OCI-LY1 (cell line): ENCODE measurements around the gene ANO2.

Experiments used
- H2AFZ ChIP-seq: fragments of 200-600 bp; sonication (generic), shearing (Covaris generic); 2 replicates; pipeline ENCODE4 v1.6.0; 2014; ENCODE audit warnings: antibody characterized with exemption, mild to moderate bottlenecking, low read length
- H3F3A ChIP-seq: fragments of 200-600 bp; sonication (generic), shearing (Covaris generic); 2 replicates; pipeline ENCODE4 v1.6.0; 2014; ENCODE audit warnings: mild to moderate bottlenecking, antibody characterized with exemption, low read length, moderate library complexity; ENCODE audit not compliant: insufficient read depth
- H3K27ac ChIP-seq: fragments of 200-600 bp; sonication (generic); 2 replicates; pipeline ENCODE4 v1.5.1; 2014; ENCODE audit warnings: low read length, mixed run types, mild to moderate bottlenecking, low read depth; ENCODE audit not compliant: poor library complexity, severe bottlenecking
- H3K27me3 ChIP-seq: fragments of 200-600 bp; sonication (generic); 2 replicates; pipeline ENCODE4 v1.6.0; 2014; ENCODE audit warnings: antibody characterized with exemption, mild to moderate bottlenecking, low read length, moderate library complexity; ENCODE audit not compliant: insufficient read depth
- H3K36me3 ChIP-seq: fragments of 200-600 bp; sonication (generic); 2 replicates; pipeline ENCODE4 v1.6.1; 2014; ENCODE audit warnings: mild to moderate bottlenecking, antibody characterized with exemption, low read length, moderate library complexity, mixed read lengths; ENCODE audit not compliant: insufficient read depth
- H3K4me1 ChIP-seq: fragments of 200-600 bp; sonication (generic); 2 replicates; pipeline ENCODE4 v1.5.1; 2014; ENCODE audit warnings: mild to moderate bottlenecking, low read length, moderate library complexity; ENCODE audit not compliant: insufficient read depth, severe bottlenecking
- H3K4me2 ChIP-seq: fragments of 200-600 bp; sonication (generic), shearing (Covaris generic); 2 replicates; pipeline ENCODE4 v1.6.1; 2014; ENCODE audit warnings: low read length
- H3K4me3 ChIP-seq: fragments of 200-600 bp; sonication (generic); 2 replicates; pipeline ENCODE4 v1.5.1; 2014; ENCODE audit warnings: low read length, low read depth, mild to moderate bottlenecking, mixed read lengths; ENCODE audit not compliant: poor library complexity, severe bottlenecking
- H3K79me2 ChIP-seq: fragments of 200-600 bp; shearing (Covaris generic); 2 replicates; pipeline ENCODE4 v1.6.1; 2016; ENCODE audit warnings: mixed run types, low read length, mixed read lengths; ENCODE audit not compliant: insufficient read depth
- H3K9ac ChIP-seq: fragments of 200-600 bp; sonication (generic), shearing (Covaris generic); 2 replicates; pipeline ENCODE4 v1.6.1; 2014; ENCODE audit warnings: mild to moderate bottlenecking, low read length, mixed read lengths
- H3K9me2 ChIP-seq: fragments of 200-600 bp; sonication (generic), shearing (Covaris generic); 2 replicates; pipeline ENCODE4 v1.6.1; 2014; ENCODE audit warnings: low read depth, mild to moderate bottlenecking, low read length, mixed read lengths
- H3K9me3 ChIP-seq: fragments of 200-600 bp; shearing (Covaris generic); 2 replicates; pipeline ENCODE4 v1.6.1; 2014; ENCODE audit warnings: low read length, mixed read lengths
- H4K20me1 ChIP-seq: fragments of 200-600 bp; sonication (generic), shearing (Covaris generic); 2 replicates; pipeline ENCODE4 v1.6.0; 2016; ENCODE audit warnings: mild to moderate bottlenecking, low read length; ENCODE audit not compliant: insufficient read depth
- CTCF ChIP-seq: fragments of 200-600 bp; sonication (generic), shearing (Covaris generic); IDR thresholded peaks from 2 replicates; pipeline ENCODE4 v1.5.1; 2017; ENCODE audit warnings: mild to moderate bottlenecking, antibody characterized with exemption, low read length, moderate library complexity, mixed read lengths
- EZH2 ChIP-seq: fragments of 200-600 bp; sonication (generic), shearing (Covaris generic); IDR thresholded peaks from 2 replicates; pipeline ENCODE4 v1.8.0; 2017; ENCODE audit warnings: borderline replicate concordance, mixed run types, mild to moderate bottlenecking, antibody characterized with exemption, low read length, moderate library complexity, mixed read lengths

ANO2 gene

GRCh38 chr12:5623411-5623810 is 321.6 kb downstream of the ANO2 start:
- Histone ChIP-seq H3K36me3 (no peaks in the 10 kb centered on the region), H3K27ac (no peak overlapping the region), H3K4me1 (no peaks in the 10 kb centered on the region), H3F3A (no peaks in the 10 kb centered on the region), H2AFZ (no peak overlapping the region), H3K79me2 (no peaks in the 10 kb centered on the region), H3K4me3 (no peak overlapping the region), H3K27me3 (no peaks in the 10 kb centered on the region; the same call in 1 of the 2 replicates), H3K9me2 (no peaks in the 10 kb centered on the region), H3K4me2 (no peak overlapping the region), H3K9ac (no peak overlapping the region), H4K20me1 (no peaks in the 10 kb centered on the region), H3K9me3 (no peaks in the 10 kb centered on the region)
- TF ChIP-seq CTCF (no peak), EZH2 (no peak)

- Histone ChIP-seq H3K4me3 (no peak overlapping the region), H3K79me2 (no peaks in the 10 kb centered on the region)
These were observed 322.8 kb downstream of the ANO2 start for GRCh38 chr12:5622280-5622679.

GRCh38 chr12:5621329-5621728 is 323.7 kb downstream of the ANO2 start:
- Histone ChIP-seq H3K4me3 (no peak overlapping the region), H3K36me3 (no peaks in the 10 kb centered on the region), H4K20me1 (no peaks in the 10 kb centered on the region), H3K9me2 (no peaks in the 10 kb centered on the region), H3K79me2 (no peaks in the 10 kb centered on the region), H3F3A (no peaks in the 10 kb centered on the region), H3K4me2 (no peak overlapping the region), H3K27me3 (no peaks in the 10 kb centered on the region; the same call in 1 of the 2 replicates), H3K9ac (no peak overlapping the region), H3K27ac (no peak overlapping the region), H2AFZ (no peak overlapping the region), H3K9me3 (no peaks in the 10 kb centered on the region), H3K4me1 (no peaks in the 10 kb centered on the region)
- TF ChIP-seq CTCF (no peak), EZH2 (no peak)

More at GRCh38 chr12:5622280-5622679, 322.8 kb downstream of the ANO2 start:
- H3K9me3 ChIP-seq = no peaks in the 10 kb centered on the region
- H4K20me1 ChIP-seq = no peaks in the 10 kb centered on the region
- H2AFZ ChIP-seq = no peak overlapping the region
- no peaks in the 10 kb centered on the region; the same call in 1 of the 2 replicates for H3K27me3 ChIP-seq
- no peak overlapping the region for H3K4me2 ChIP-seq
- H3F3A ChIP-seq = no peaks in the 10 kb centered on the region
- no peaks in the 10 kb centered on the region for H3K36me3 ChIP-seq
- no peak for TF ChIP-seq EZH2
- TF ChIP-seq CTCF = no peak
- H3K4me1 ChIP-seq = no peaks in the 10 kb centered on the region
- no peak overlapping the region for H3K9ac ChIP-seq
- no peak overlapping the region for H3K27ac ChIP-seq
- H3K9me2 ChIP-seq = no peaks in the 10 kb centered on the region
